Naive thymus-derived CD8-positive, alpha-beta T cell (primary cell): ENCODE measurements around the gene SLC34A2. TPM values are rescaled to one million over a fixed set of nuclear protein-coding genes. Genes with fewer than 3 reads are reported as not detected.

ENCODE experiments used
- ATAC-seq, 2 donors: fragments of 150-1000 bp; cut with Tn5 transposase in 1 of 2; sonication (Bioruptor Pico), chemical (Tn5 transposase) in 1 of 2; 1 replicate in 1 of 2; 2 replicates in 1 of 2; pipeline ENCODE4 v1.10.0; 2021; ENCODE audit warnings: mild to moderate bottlenecking in 2 of 2, moderate library complexity in 2 of 2
- POLR2A ChIA-PET: fragments of 350-600 bp; sonication (Branson Sonifier 250); formaldehyde crosslinking; loops from one replicate; lab custom pipeline; 2021; ENCODE audit warnings: antibody characterized with exemption; lab: Charles Lee
- DNase-seq, 10 donors: peaks; one replicate each; pipeline versions ENCODE4 v3.0.0 to v3.0.0-alpha.2; 2020 to 2022
- H3K27ac Mint-ChIP-seq, 10 donors: one replicate each; pipeline ENCODE4 v1.8.0; 2020 to 2022; ENCODE audit warnings: mild to moderate bottlenecking in 10 of 10, mixed read lengths in 10 of 10, moderate library complexity in 4 of 10, inconsistent platforms in 1 of 10
- H3K27me3 Mint-ChIP-seq, 5 donors: one replicate each; pipeline ENCODE4 v1.8.0; 2021 to 2022; ENCODE audit warnings: mixed read lengths in 5 of 5
- H3K36me3 Mint-ChIP-seq, 3 donors: one replicate each; pipeline ENCODE4 v1.8.0; 2020 to 2022; ENCODE audit warnings: mixed read lengths in 3 of 3, mild to moderate bottlenecking in 2 of 3, inconsistent platforms in 1 of 3
- H3K4me1 Mint-ChIP-seq, 4 donors: one replicate each; pipeline ENCODE4 v1.8.0; 2021 to 2022; ENCODE audit warnings: mixed read lengths in 4 of 4
- H3K4me3 Mint-ChIP-seq, 10 donors: one replicate each; pipeline ENCODE4 v1.8.0; 2020 to 2022; ENCODE audit warnings: mild to moderate bottlenecking in 10 of 10, mixed read lengths in 10 of 10, moderate library complexity in 6 of 10, inconsistent platforms in 1 of 10
- H3K9me3 Mint-ChIP-seq, 9 donors: one replicate each; pipeline ENCODE4 v1.8.0; 2020 to 2022; ENCODE audit warnings: mixed read lengths in 9 of 9, mild to moderate bottlenecking in 3 of 9, inconsistent platforms in 1 of 9, moderate library complexity in 1 of 9
- polyA plus RNA-seq, 3 donors: library from polyadenylated mRNA; unstranded; fragments of 300-500 nt; fragmentation: Illumina TruSeq; gene quantifications; one replicate each; pipeline ENCODE4 v1.2.3, GENCODE V29; 2021
- total RNA-seq, 8 experiments: library from RNA in 2 of 8; stranded (reverse) in 2 of 8; gene quantifications; one replicate each; pipeline ENCODE4 v1.2.3 and lab custom pipeline; 2021 to 2026

The SLC34A2 gene
- total and polyA plus RNA-seq, 5 experiments from 2014 or later, result not detected

- ATAC-seq, result no peak
- H3K27ac Mint-ChIP-seq, result no peak overlapping the region
- DNase-seq, result no peak
- POLR2A ChIA-PET, result no interaction called here
- peaks cover 0 to 4% (median 1%) of the 10 kb centered on the region in 9 donors for H3K9me3 Mint-ChIP-seq
- H3K4me1 Mint-ChIP-seq, result no peaks in the 10 kb centered on the region
- peaks cover 0 to 3% (median 0%) of the 10 kb centered on the region in 5 donors for H3K27me3 Mint-ChIP-seq
- no peak overlapping the region for H3K4me3 Mint-ChIP-seq
- H3K36me3 Mint-ChIP-seq, result peaks cover 0 to 1% (median 0%) of the 10 kb centered on the region in 3 donors
Measured at GRCh38 chr4:25703731-25704388, 48.2 kb downstream of the SLC34A2 start.

- peaks cover 0 to 4% (median 3%) of the 10 kb centered on the region in 5 donors for H3K27me3 Mint-ChIP-seq
- DNase-seq (no peak), ATAC-seq (no peak)
- H3K9me3 Mint-ChIP-seq, result peaks cover 0 to 8% (median 3%) of the 10 kb centered on the region in 9 donors
- peaks cover 0 to 4% (median 4%) of the 10 kb centered on the region in 3 donors for H3K36me3 Mint-ChIP-seq
- H3K27ac Mint-ChIP-seq, result no peak overlapping the region
- H3K4me1 Mint-ChIP-seq, result no peaks in the 10 kb centered on the region
- POLR2A ChIA-PET, result no interaction called here
- H3K4me3 Mint-ChIP-seq, result no peak overlapping the region
Measured at GRCh38 chr4:25704516-25704915, 48.9 kb downstream of the SLC34A2 start.

DNA sequence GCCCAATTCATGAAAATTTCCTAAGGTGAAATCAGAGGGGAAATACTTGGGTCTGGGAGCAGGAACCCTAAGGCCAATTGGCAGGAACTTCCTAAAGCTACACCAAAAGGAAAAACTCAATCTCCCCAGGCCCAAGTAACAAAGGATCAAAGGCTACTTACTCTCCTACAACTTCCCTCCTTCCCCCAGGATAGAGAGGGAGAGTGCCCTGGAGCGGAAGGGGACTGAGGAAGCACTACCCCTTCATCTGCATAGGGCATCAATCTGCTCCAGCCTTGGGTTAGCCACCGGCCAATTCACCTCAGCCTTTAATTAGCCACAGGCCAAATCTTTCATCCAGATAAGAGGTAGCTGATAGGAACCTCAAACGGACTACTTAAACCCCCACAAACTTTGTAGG lies 55.0 kb downstream of the SLC34A2 start:
- POLR2A ChIA-PET, result no interaction called here
- ATAC-seq (no peak), DNase-seq (no peak)
- Mint-ChIP-seq H3K4me3 (no peak overlapping the region), H3K27ac (no peak overlapping the region), H3K36me3 (peaks cover 0 to 9% (median 4%) of the 10 kb centered on the region in 3 donors), H3K4me1 (no peaks in the 10 kb centered on the region), H3K9me3 (peaks cover 0 to 8% (median 4%) of the 10 kb centered on the region in 9 donors), H3K27me3 (peaks cover 0 to 5% (median 3%) of the 10 kb centered on the region in 5 donors)

- POLR2A ChIA-PET, result interaction anchor here (0.9 kb wide), 1 partner anchor 22 kb away, joined by 3 read pairs; no protein-coding TSS in a partner anchor
Measured at GRCh38 chr4:25712611-25713010, 57.0 kb downstream of the SLC34A2 start.

DNA sequence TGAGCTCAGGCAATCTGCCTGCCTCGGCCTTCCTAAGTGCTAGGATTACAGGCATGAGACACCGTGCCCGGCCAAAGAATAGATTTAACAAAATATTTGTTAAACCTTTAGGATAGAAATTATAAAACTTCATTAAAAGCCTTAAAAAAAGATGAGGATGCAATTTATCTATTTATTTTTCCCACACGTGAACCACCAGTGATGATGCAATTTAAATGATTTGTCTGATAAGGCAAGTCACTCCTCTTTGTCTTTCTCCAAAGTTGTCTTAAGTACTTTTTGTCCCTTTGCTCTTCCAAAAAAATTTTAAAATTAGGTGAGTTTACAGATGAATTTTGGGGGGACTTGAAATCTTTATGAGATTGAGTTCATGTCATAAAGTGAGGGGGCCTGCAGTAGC lies 58.2 kb downstream of the SLC34A2 start:
- POLR2A ChIA-PET, result interaction anchor here (0.9 kb wide), 1 partner anchor 21 kb away, joined by 3 read pairs; no protein-coding TSS in a partner anchor
- peaks cover 0 to 8% (median 4%) of the 10 kb centered on the region in 3 donors for H3K36me3 Mint-ChIP-seq
- H3K27ac Mint-ChIP-seq, result no peak overlapping the region
- peaks cover 0 to 5% (median 0%) of the 10 kb centered on the region in 5 donors for H3K27me3 Mint-ChIP-seq
- no peak for DNase-seq
- H3K4me3 Mint-ChIP-seq, result no peak overlapping the region
- H3K9me3 Mint-ChIP-seq, result peaks cover 0 to 5% (median 2%) of the 10 kb centered on the region in 9 donors
- no peak for ATAC-seq
- H3K4me1 Mint-ChIP-seq, result no peaks in the 10 kb centered on the region

More at GRCh38 chr4:25712611-25713010, 57.0 kb downstream of the SLC34A2 start:
- no peak for DNase-seq
- H3K36me3 Mint-ChIP-seq, result peaks cover 0 to 9% (median 4%) of the 10 kb centered on the region in 3 donors
- H3K9me3 Mint-ChIP-seq, result peaks cover 0 to 8% (median 4%) of the 10 kb centered on the region in 9 donors
- H3K4me3 Mint-ChIP-seq, result no peak overlapping the region
- no peak overlapping the region for H3K27ac Mint-ChIP-seq
- no peaks in the 10 kb centered on the region for H3K4me1 Mint-ChIP-seq
- peaks cover 0 to 5% (median 3%) of the 10 kb centered on the region in 5 donors for H3K27me3 Mint-ChIP-seq
- ATAC-seq, result no peak

GRCh38 chr4:25722964-25723363 lies 67.3 kb downstream of the SLC34A2 start:
- H3K9me3 Mint-ChIP-seq, result peaks cover 0 to 4% (median 0%) of the 10 kb centered on the region in 9 donors
- H3K27ac Mint-ChIP-seq, result no peak overlapping the region
- no peaks in the 10 kb centered on the region for H3K4me1 Mint-ChIP-seq
- no peak overlapping the region for H3K4me3 Mint-ChIP-seq
- H3K27me3 Mint-ChIP-seq, result no peaks in the 10 kb centered on the region
- H3K36me3 Mint-ChIP-seq, result no peaks in the 10 kb centered on the region
- DNase-seq, result no peak
- ATAC-seq, result no peak
- POLR2A ChIA-PET, result no interaction called here

DNA sequence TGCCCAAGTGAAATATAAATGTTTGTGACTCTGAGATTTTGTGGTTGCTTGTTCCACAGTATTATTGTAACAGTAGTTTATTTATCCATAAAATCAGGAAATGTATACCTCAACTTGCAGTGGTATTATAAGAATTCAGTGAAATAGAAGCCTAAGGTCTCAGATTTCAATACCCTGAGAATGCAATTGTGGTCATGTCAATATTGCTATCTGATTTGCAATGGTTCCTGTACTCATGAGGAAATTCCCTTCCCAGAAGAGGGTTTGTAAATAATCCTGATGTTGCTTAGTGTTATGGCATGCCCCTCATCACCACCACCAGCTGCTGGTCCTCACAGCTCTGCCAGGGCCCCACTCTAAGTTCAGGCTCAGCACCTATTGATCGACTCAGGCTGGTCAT lies 67.8 kb downstream of the SLC34A2 start:
- no peak overlapping the region for H3K27ac Mint-ChIP-seq
- no peak overlapping the region for H3K4me3 Mint-ChIP-seq
- peaks cover 0 to 4% (median 0%) of the 10 kb centered on the region in 9 donors for H3K9me3 Mint-ChIP-seq
- H3K27me3 Mint-ChIP-seq, result no peaks in the 10 kb centered on the region
- POLR2A ChIA-PET, result no interaction called here
- H3K4me1 Mint-ChIP-seq, result no peaks in the 10 kb centered on the region
- DNase-seq (no peak), ATAC-seq (no peak)
- H3K36me3 Mint-ChIP-seq, result no peaks in the 10 kb centered on the region

GRCh38 chr4:25725870-25726269 lies 70.2 kb downstream of the SLC34A2 start:
- H3K4me3 Mint-ChIP-seq, result no peak overlapping the region
- H3K36me3 Mint-ChIP-seq, result no peaks in the 10 kb centered on the region
- H3K9me3 Mint-ChIP-seq, result peaks cover 0 to 4% (median 0%) of the 10 kb centered on the region in 9 donors
- no peak for ATAC-seq
- H3K27ac Mint-ChIP-seq, result no peak overlapping the region
- POLR2A ChIA-PET, result no interaction called here
- DNase-seq, result no peak
- H3K27me3 Mint-ChIP-seq, result no peaks in the 10 kb centered on the region
- H3K4me1 Mint-ChIP-seq, result peaks cover 0 to 2% (median 0%) of the 10 kb centered on the region in 4 donors

DNA sequence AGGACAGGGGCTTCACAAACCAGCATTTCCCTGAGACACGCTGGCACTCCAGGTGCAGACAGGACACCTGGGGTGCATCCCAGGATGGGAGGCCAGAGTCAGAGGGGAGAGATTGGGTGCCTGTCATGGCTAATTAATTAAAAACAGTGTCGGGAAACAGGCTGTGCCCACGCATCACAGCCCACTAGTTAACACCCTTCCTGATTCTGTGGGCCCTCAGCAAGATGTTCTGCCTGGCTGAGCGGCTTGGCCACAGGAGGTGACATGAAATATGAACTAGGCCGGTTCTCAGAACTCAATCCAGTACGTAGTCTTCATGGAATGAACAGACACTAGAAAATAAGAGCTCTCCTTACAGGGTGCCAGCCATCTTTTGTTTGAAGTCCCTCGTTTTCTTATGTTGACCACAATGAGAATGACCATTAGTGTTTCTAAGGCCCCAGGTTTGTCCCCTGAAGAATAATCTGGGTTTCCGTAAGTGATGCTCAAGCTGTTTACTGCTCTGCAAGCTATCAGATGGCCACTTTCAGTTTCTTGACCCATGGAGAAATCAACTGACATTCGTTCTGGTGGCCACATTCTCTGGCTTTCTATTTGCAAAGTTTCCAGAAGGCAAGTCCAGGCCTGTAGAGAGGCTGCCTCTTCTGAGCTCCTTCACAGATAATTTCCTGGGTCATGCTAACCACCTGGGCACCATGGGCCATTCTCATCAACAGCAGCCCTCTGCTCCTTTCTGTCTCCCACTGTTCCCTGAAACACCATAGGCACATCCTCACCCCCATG lies 72.3 kb downstream of the SLC34A2 start:
- Mint-ChIP-seq H3K27ac (no peak overlapping the region), H3K4me1 (peaks cover 0 to 2% (median 0%) of the 10 kb centered on the region in 4 donors), H3K27me3 (no peaks in the 10 kb centered on the region), H3K9me3 (peaks cover 0 to 4% (median 0%) of the 10 kb centered on the region in 9 donors), H3K4me3 (no peak overlapping the region), H3K36me3 (no peaks in the 10 kb centered on the region)
- no peak for DNase-seq
- ATAC-seq, result no peak
- POLR2A ChIA-PET, result no interaction called here

Other genes with a start within 250 kb of the SLC34A2 start
- 10 to 100 TPM; 52.7 to 57.2 TPM for gene SEL1L3, start 207.1 kb downstream of the SLC34A2 start, total RNA-seq
- gene SEL1L3, start 207.1 kb downstream of the SLC34A2 start, polyA plus RNA-seq, result 10 to 100 TPM; 19.2 to 35.1 (median 30.4) TPM